Gastroesophageal sphincter (tissue), 4 donors: ENCODE results near the gene FKBP10. TPM values are rescaled to one million over a fixed set of nuclear protein-coding genes. Genes with fewer than 3 reads are reported as not detected.

Experiments used
- ATAC-seq: fragments of 150-250 bp; one replicate; pipeline ENCODE4 v1.9.1; 2016; ENCODE audit warnings: mild to moderate bottlenecking, moderate library complexity
- H3K27ac ChIP-seq, 4 donors: fragments of 200-600 bp; sonication (generic) in 3 of 4; 1 replicate in 3 of 4; 2 replicates in 1 of 4; pipeline ENCODE4 v1.5.1; 2016 to 2019
- H3K27me3 ChIP-seq: fragments of 200-600 bp; sonication (generic); one replicate; pipeline ENCODE4 v1.5.1; 2019
- H3K36me3 ChIP-seq, 2 donors: fragments of 200-600 bp; sonication (generic); one replicate each; pipeline ENCODE4 v1.5.1; 2019; ENCODE audit warnings: control low read depth in 1 of 2
- H3K4me1 ChIP-seq, 3 donors: fragments of 200-600 bp; sonication (generic); 1 replicate in 2 of 3; 2 replicates in 1 of 3; pipeline ENCODE4 v1.5.1; 2016 to 2019; ENCODE audit warnings: control low read depth in 2 of 3
- H3K4me3 ChIP-seq, 2 donors: fragments of 200-600 bp; sonication (generic); one replicate each; pipeline ENCODE4 v1.5.1; 2019; ENCODE audit warnings: mild to moderate bottlenecking in 1 of 2, moderate library complexity in 1 of 2
- H3K9me3 ChIP-seq, 3 donors: fragments of 200-600 bp; sonication (generic); one replicate each; pipeline ENCODE4 v1.5.1; 2017 to 2019; ENCODE audit warnings: control low read depth in 2 of 3
- EP300 ChIP-seq: sonication (generic); formaldehyde crosslinking; IDR thresholded peaks from one replicate; pipeline ENCODE4 v1.6.1; 2017; ENCODE audit warnings: antibody characterized with exemption, mild to moderate bottlenecking
- POLR2A ChIP-seq, 2 donors: fragments of 450-650 bp; IDR thresholded peaks; one replicate each; pipeline ENCODE4 v1.6.1; 2017; ENCODE audit warnings: antibody characterized with exemption in 2 of 2, mild to moderate bottlenecking in 2 of 2, moderate library complexity in 1 of 2
- POLR2AphosphoS5 ChIP-seq: sonication (generic); formaldehyde crosslinking; IDR thresholded peaks from one replicate; pipeline ENCODE4 v1.6.1; 2017; ENCODE audit warnings: antibody characterized with exemption
- WGBS, 2 donors: methylation state at CpG; one replicate each; pipeline ENCODE4 v1.1.5; 2018; ENCODE audit warnings: low coverage in 1 of 2; 5-methylcytosine and 5-hydroxymethylcytosine counted together
- total RNA-seq, 4 donors: library from RNA; depleted of rRNA; stranded (reverse); fragments of >200 nt; gene quantifications; one replicate each; pipeline ENCODE4 v1.1.0, GENCODE V29; 2016
- TF ChIP-seq, protein P1 (sequence below), 4 experiments: fragments of 200-600 bp in 2 of 4; fragments of 450-650 bp in 2 of 4; sonication (generic) in 1 of 4; IDR thresholded peaks; one replicate each; pipeline ENCODE4 v1.5.1; 2017 to 2019; ENCODE audit warnings: antibody characterized with exemption in 4 of 4, mild to moderate bottlenecking in 2 of 4, moderate library complexity in 2 of 4

The FKBP10 gene
- total RNA-seq, 4 donors from 2014 or later, result 33.7 to 43.2 (median 38.2) TPM

DNA sequence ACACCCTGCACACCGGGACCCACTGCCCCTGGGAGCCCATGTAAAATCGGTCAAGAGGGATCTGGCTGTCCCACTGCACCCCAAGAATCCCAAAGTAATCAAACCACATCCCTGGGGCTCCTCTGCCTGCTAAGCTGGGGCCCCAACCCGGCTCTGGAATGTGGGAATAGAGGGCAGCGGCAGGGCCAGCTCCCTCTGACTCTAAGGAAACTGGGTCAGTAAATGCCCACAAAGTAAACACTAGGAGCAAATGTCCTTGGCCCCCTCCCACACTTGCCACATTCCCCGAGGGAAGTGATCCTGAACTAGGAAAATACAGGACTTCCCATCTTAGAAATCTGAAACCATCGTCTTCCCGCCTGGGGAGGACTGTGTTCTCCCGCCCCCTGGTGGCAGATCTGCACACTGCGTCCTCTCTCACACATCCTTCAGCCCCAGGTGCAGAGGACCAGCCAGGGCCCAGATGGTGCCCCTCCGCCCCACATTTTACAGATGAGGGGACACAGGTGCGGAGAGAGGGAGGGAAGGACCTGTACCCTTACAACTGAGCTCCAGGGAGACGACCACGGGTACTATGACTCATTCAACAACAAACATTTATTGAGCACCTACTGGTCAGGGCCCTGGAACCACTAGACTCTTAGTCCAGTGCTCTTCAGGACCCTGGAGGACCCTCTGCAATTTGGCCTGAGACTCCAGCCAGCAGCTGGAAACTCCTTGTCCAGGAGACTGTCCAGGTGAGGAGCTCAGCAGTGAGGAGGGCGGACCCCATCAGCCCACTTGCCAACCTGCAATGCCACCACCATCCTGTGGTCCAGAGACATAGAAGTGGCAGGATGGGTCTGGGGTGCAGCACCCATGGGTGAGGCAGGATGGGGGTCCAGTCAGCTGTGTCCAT is 11.2 kb upstream of the FKBP10 start:
- Histone ChIP-seq H3K27me3 (peaks cover 20% of the 10 kb centered on the region), H3K4me3 (peak overlapping the region in 1 of 2 donors; percentile 5), H3K36me3 (peaks cover 0 to 21% of the 10 kb centered on the region in 2 donors), H3K9me3 (no peaks in the 10 kb centered on the region), H3K4me1 (peaks cover 0 to 15% (median 9%) of the 10 kb centered on the region in 3 donors), H3K27ac (peak overlapping the region in 1 of 4 donors; percentile 7)
- peak; percentile 78 for ATAC-seq
- WGBS, 2 donors, result 0 to 20% methylated on average over 1 to 5 of the region's 14 CpGs
- TF ChIP-seq, protein P1, sequence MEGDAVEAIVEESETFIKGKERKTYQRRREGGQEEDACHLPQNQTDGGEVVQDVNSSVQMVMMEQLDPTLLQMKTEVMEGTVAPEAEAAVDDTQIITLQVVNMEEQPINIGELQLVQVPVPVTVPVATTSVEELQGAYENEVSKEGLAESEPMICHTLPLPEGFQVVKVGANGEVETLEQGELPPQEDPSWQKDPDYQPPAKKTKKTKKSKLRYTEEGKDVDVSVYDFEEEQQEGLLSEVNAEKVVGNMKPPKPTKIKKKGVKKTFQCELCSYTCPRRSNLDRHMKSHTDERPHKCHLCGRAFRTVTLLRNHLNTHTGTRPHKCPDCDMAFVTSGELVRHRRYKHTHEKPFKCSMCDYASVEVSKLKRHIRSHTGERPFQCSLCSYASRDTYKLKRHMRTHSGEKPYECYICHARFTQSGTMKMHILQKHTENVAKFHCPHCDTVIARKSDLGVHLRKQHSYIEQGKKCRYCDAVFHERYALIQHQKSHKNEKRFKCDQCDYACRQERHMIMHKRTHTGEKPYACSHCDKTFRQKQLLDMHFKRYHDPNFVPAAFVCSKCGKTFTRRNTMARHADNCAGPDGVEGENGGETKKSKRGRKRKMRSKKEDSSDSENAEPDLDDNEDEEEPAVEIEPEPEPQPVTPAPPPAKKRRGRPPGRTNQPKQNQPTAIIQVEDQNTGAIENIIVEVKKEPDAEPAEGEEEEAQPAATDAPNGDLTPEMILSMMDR (IDR thresholded peaks at IDR 0.05), result peak in 3 of 4 experiments; percentile 95 to 98 (median 96)
- no peak for TF ChIP-seq EP300

DNA sequence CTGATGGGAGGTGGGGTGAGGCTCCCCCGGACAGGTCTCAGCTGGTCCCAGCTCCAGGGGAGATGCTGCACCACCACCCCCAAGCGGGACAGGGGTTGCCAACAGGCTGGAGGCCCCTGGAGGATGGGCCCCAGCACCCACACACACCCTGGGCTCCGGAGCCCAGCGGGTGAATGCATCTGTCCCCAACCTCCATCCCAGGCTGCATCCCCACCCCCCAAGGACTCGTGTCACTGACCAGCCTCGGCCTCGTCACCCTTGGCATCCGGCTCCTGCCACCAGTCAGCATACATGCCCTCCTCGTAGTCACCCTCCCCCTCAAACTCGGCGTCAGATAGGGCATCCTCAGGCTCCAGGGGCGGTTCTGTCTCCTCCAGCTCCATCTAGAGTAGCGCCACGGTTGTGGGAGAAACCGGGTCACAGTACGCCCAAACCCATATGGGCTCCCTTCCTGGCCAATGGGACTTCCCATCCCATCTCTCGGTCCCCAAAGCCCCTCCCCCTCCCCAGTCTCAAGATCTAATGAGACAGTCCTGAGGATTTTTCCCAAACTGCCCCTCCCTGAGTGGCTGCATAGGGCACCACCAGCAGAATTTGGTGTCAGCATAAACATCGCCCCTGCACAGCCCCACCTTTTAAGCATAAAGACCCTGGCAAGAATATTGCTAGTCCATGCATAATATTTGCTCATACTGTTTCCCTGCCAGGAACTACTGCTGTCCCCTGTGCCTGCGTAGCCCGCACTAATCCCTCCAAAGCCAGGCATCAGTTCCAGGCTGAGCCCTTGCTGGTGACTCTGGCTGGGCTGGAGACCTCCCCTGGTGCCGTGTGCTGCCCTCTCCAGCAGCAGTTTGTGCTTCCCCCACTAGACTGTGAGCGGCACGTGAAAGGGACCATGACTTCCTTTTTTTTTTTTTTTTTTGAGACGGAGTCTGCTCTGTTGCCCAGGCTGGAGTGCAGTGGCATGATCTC is 9.5 kb upstream of the FKBP10 start:
- no peaks in the 10 kb centered on the region for H3K9me3 ChIP-seq
- H3K27me3 ChIP-seq, result peaks cover 20% of the 10 kb centered on the region
- 73 to 76% methylated on average over 3 to 11 of the region's 24 CpGs for WGBS, 2 donors
- TF ChIP-seq, protein P1 (IDR thresholded peaks at IDR 0.05), result no peak
- TF ChIP-seq POLR2A (IDR thresholded peaks at IDR 0.05) (no peak), POLR2AphosphoS5 (no peak), EP300 (no peak)
- peaks cover 0 to 15% (median 9%) of the 10 kb centered on the region in 3 donors for H3K4me1 ChIP-seq
- H3K27ac ChIP-seq, result no peak overlapping the region
- peaks cover 0 to 38% of the 10 kb centered on the region in 2 donors for H3K36me3 ChIP-seq
- H3K4me3 ChIP-seq, result no peak overlapping the region
- ATAC-seq, result no peak

DNA sequence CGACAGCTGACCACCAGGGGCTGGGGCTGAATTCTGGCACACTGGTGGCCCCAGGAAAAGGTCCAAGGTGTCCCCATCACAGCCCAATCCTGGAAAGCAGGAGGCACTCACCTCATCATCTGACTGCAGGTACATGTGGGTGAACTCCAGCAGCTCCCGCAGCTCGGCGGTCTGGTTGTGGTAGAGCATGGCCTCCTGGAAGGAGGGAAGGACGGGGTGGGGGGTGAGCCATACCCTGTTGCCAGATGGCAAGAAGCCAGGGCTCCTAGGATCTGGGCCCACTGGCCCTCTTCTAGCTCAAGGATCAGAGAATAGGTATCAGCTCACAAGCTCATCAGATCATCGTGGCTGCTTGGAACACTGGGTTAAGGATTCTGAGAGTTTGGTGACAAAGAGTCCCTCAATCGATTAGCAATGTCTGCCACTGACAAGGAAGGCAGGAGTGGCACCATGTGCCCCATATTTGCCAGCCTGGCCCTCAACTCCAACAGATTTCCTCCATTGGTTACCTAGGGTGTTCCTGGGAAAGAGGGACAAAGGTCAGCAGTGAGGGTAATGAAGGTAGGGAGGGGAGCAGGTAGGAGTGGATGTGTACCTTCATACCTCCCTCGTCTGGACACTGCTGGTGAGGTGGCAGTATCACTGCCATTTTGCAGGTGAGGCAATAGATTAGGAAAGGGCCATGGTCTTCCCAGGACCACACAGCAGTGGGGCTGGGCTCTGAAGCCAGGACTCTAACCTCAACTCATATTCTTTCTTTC is 5.9 kb upstream of the FKBP10 start:
- Histone ChIP-seq H3K36me3 (peaks cover 0 to 44% of the 10 kb centered on the region in 2 donors), H3K27ac (no peak overlapping the region), H3K4me3 (no peak overlapping the region), H3K4me1 (peaks cover 0 to 25% (median 16%) of the 10 kb centered on the region in 3 donors), H3K27me3 (no peaks in the 10 kb centered on the region), H3K9me3 (no peaks in the 10 kb centered on the region)
- WGBS, 2 donors, result 90 to 100% methylated on average over 1 to 2 of the region's 8 CpGs
- no peak for TF ChIP-seq POLR2AphosphoS5
- TF ChIP-seq POLR2A (IDR thresholded peaks at IDR 0.05), result no peak
- TF ChIP-seq, protein P1 (IDR thresholded peaks at IDR 0.05), result no peak
- TF ChIP-seq EP300, result no peak
- no peak for ATAC-seq

DNA sequence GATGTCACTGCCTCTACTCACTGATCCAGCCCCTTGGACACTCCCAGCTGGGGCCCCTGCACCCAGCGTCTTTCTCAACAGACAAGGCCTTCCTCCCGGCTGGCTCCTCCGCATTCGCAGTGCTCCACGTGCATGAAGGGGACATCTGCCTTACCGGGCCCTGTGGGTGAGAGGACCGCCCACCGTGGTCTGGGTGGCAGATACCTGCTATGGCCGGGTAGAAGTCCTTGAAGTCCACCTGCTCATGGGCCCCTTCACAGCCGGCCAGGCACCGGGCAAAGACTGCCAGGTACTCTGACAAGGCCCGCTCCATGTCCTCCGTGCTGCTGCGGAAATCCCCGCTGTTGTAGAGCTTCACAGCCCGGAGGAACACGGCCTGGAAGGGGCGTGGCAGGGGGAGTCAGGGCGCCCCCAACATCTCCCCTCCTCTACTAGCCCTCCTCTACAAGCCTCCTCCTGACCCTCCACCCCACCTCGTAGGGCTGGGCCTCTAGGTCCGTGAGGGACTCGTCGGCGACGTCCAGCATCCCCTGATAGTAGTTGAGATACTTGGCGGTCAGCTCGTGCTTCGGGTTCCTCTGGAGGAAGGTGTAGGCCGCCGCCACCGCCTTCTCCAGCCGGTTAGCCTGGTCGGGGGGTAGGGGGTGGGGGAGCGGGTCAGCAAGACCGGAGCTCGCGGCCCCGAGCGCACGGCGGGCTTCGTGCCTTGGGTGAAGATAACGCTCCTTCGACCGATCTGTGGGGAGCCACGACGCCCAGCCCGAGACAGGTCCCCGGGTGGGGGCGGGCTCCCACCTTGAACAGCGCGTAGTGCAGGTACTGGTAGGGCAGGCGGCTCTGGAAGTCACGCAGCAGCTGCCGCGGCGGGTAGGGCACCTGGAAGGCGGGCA is 1.9 kb upstream of the FKBP10 start:
- TF ChIP-seq, protein P1 (IDR thresholded peaks at IDR 0.05), result no peak
- no peak for TF ChIP-seq POLR2AphosphoS5
- no peak for TF ChIP-seq POLR2A (IDR thresholded peaks at IDR 0.05)
- TF ChIP-seq EP300, result no peak
- Histone ChIP-seq H3K27ac (peak overlapping the region in 3 of 4 donors; percentile 74 to 85 (median 82)), H3K4me1 (peaks cover 0 to 53% (median 16%) of the 10 kb centered on the region in 3 donors), H3K9me3 (no peaks in the 10 kb centered on the region), H3K36me3 (peaks cover 0 to 28% of the 10 kb centered on the region in 2 donors), H3K27me3 (no peaks in the 10 kb centered on the region), H3K4me3 (peak overlapping the region; percentile 35 to 60)
- 32 to 64% methylated on average over 5 to 8 of the region's 58 CpGs for WGBS, 2 donors
- peak; percentile 8 for ATAC-seq
